GM12878 (cell line): Measurements from ENCODE around the gene SLCO6A1. TPM values are rescaled to one million over a fixed set of nuclear protein-coding genes. Genes with fewer than 3 reads are reported as not detected.
A peak's percentile ranks its signal among the peaks of the same experiment; 100 is the strongest.

Source experiments
- ATAC-seq: fragments of 200-7000 bp; cut with Tn5 transposase; 3 replicates; pipeline ENCODE4 v1.9.1; 2020; ENCODE audit warnings: mild to moderate bottlenecking, moderate library complexity
- BruUV-seq: library from RNA; stranded (reverse); fragments of 400-500 nt; replicated peaks from 2 replicates; lab custom pipeline; 2021; lab: Mats Ljungman, UMichigan
- CTCF ChIA-PET: fragments of 300-600 bp; sonication (Branson Sonifier 250); formaldehyde crosslinking; extraction: SDS; loops from one replicate; lab custom pipeline; 2021; ENCODE audit warnings: inconsistent platforms; lab: Yijun Ruan, JAX
- POLR2A ChIA-PET: fragments of 350-600 bp; formaldehyde crosslinking; extraction: SDS; loops from one replicate; lab custom pipeline; 2021; ENCODE audit warnings: inconsistent platforms; lab: Charles Lee
- RAD21 ChIA-PET: fragments of 300-600 bp; sonication (Branson Sonifier 250); formaldehyde crosslinking; loops from one replicate; lab custom pipeline; 2023; ENCODE audit warnings: antibody characterized with exemption; ENCODE audit not compliant: unreplicated experiment; lab: Charles Lee
- SMC1A ChIA-PET: fragments of 300-600 bp; sonication (Branson Sonifier 250); formaldehyde crosslinking; loops from one replicate; lab custom pipeline; 2023; ENCODE audit not compliant: unreplicated experiment, uncharacterized antibody; lab: Charles Lee
- DNase-seq: peaks from one replicate; pipeline ENCODE4 v3.0.0-alpha.2; 2011; ENCODE audit warnings: low read depth, low spot score
- FAIRE-seq: peaks from 3 replicates; lab custom pipeline; 2011; peaks lifted over from hg19 to GRCh38; lab: Jason Lieb, UNC
- H2AFZ ChIP-seq: 2 replicates; pipeline ENCODE4 v1.6.0; 2011; ENCODE audit warnings: low read depth, low read length, control low read depth; ENCODE audit not compliant: control insufficient read depth
- H3K27ac ChIP-seq: 2 replicates; pipeline ENCODE4 v1.5.1; 2011; ENCODE audit warnings: control low read depth; ENCODE audit not compliant: control insufficient read depth, insufficient read depth
- H3K27me3 ChIP-seq, 2 experiments: replicated peaks in 1 of 2; 2 replicates each; pipeline versions ENCODE4 v1.6.0 to v1.6.1; 2011; ENCODE audit warnings: low read length in 1 of 2; ENCODE audit not compliant: control insufficient read depth in 2 of 2, insufficient read depth in 2 of 2
- H3K36me3 ChIP-seq, 2 experiments: 2 replicates each; pipeline ENCODE4 v1.5.1; 2011; ENCODE audit warnings: low read length in 1 of 2; ENCODE audit not compliant: control insufficient read depth in 2 of 2, insufficient read depth in 2 of 2
- H3K4me1 ChIP-seq: 2 replicates; pipeline ENCODE4 v1.6.1; 2011; ENCODE audit warnings: mild to moderate bottlenecking, low read length, moderate library complexity, mixed read lengths; ENCODE audit not compliant: control insufficient read depth, insufficient read depth
- H3K4me2 ChIP-seq: 2 replicates; pipeline ENCODE4 v1.6.0; 2011; ENCODE audit warnings: control low read depth; ENCODE audit not compliant: control insufficient read depth, insufficient read depth
- H3K4me3 ChIP-seq: fragments of 200-600 bp; sonication (generic); 2 replicates; pipeline ENCODE4 v1.5.1; 2016
- H3K79me2 ChIP-seq: 2 replicates; pipeline ENCODE4 v1.6.0; 2011; ENCODE audit warnings: low read length; ENCODE audit not compliant: control insufficient read depth, insufficient read depth
- H3K9ac ChIP-seq: 2 replicates; pipeline ENCODE4 v1.8.0; 2011; ENCODE audit warnings: low read length, control low read depth, mixed read lengths; ENCODE audit not compliant: control insufficient read depth, insufficient read depth
- H3K9me3 ChIP-seq: replicated peaks from 3 replicates; pipeline ENCODE4 v1.5.1; 2011; ENCODE audit warnings: mild to moderate bottlenecking, low read length; ENCODE audit not compliant: control insufficient read depth, insufficient read depth
- H4K20me1 ChIP-seq: 2 replicates; pipeline ENCODE4 v1.6.0; 2011; ENCODE audit not compliant: control insufficient read depth, insufficient read depth
- DPF2 ChIP-seq: fragments of 450-650 bp; IDR thresholded peaks from 2 replicates; pipeline ENCODE4 v1.6.1; 2017; ENCODE audit warnings: mild to moderate bottlenecking
- EP300 ChIP-seq, 2 experiments: fragments of 150-350 bp in 1 of 2; IDR thresholded peaks; 2 replicates each; pipeline ENCODE4 v1.6.1; 2011 to 2012; ENCODE audit warnings: low read depth in 2 of 2, low read length in 2 of 2, borderline replicate concordance in 1 of 2, improper control_type of control experiment in 1 of 2, inconsistent platforms in 1 of 2; ENCODE audit not compliant: control insufficient read depth in 1 of 2
- HDAC2 ChIP-seq: fragments of 200-600 bp; sonication (generic); IDR thresholded peaks from 2 replicates; pipeline ENCODE4 v1.6.1; 2017
- IRF4 ChIP-seq: IDR thresholded peaks from 2 replicates; pipeline ENCODE4 v1.6.1; 2011; ENCODE audit warnings: low read depth, low read length
- PKNOX1 ChIP-seq: fragments of 450-650 bp; IDR thresholded peaks from 2 replicates; pipeline ENCODE4 v1.6.1; 2016; ENCODE audit warnings: mild to moderate bottlenecking
- RAD51 ChIP-seq: fragments of 450-650 bp; IDR thresholded peaks from 2 replicates; pipeline ENCODE4 v1.6.1; 2016; ENCODE audit warnings: moderate library complexity, mild to moderate bottlenecking, inconsistent platforms
- RUNX3 ChIP-seq: IDR thresholded peaks from 2 replicates; pipeline ENCODE4 v1.6.1; 2012; ENCODE audit warnings: low read length, inconsistent platforms
- SPI1 ChIP-seq: IDR thresholded peaks from 2 replicates; pipeline ENCODE4 v1.6.1; 2011; ENCODE audit warnings: low read depth, mild to moderate bottlenecking, low read length, moderate library complexity, borderline replicate concordance; ENCODE audit not compliant: insufficient read depth
- ZNF24 ChIP-seq: fragments of 450-650 bp; IDR thresholded peaks from 2 replicates; pipeline ENCODE4 v1.6.1; 2017; ENCODE audit warnings: antibody characterized with exemption, mild to moderate bottlenecking
- ZNF274 ChIP-seq: IDR thresholded peaks from one replicate; pipeline ENCODE4 v1.8.0; 2011; ENCODE audit not compliant: insufficient read length, insufficient read depth
- WGBS: methylation state at CpG from one replicate; pipeline ENCODE4 v1.1.6; 2016; ENCODE audit warnings: low lambda C conversion rate; ENCODE audit not compliant: insufficient replicate concordance, insufficient coverage; ENCODE audit errors: missing lambda C conversion rate; 5-methylcytosine and 5-hydroxymethylcytosine counted together
- in situ Hi-C: fragments of 300-500 bp; cut with MboI; formaldehyde crosslinking; loops from 9 replicates; pipeline ENCODE4 v1.14.3; 2018; ENCODE audit warnings: mixed read lengths
- intact Hi-C: fragments of 100-400 bp; cut with micrococcal nuclease; formaldehyde crosslinking; loops from one replicate; pipeline ENCODE4 v1.14.2; 2022; ENCODE audit not compliant: unreplicated experiment
- polyA plus RNA-seq, 11 experiments: library from polyadenylated mRNA; depleted of rRNA in 4 of 11; unstranded in 6 of 11; stranded (reverse) in 5 of 11; fragments of >200 nt; fragmentation: Nextera tagmentation in 4 of 11; fragmentation: Illumina TruSeq in 1 of 11; extraction: Ambion mirVana in 4 of 11; extraction: Trizol in 1 of 11; gene quantifications; 1 replicate in 1 of 11; 2 replicates in 10 of 11; pipeline versions ENCODE4 v1.2.1 to v1.2.3, GENCODE V29; 2011 to 2016; ENCODE audit warnings: inconsistent platforms in 2 of 11, missing spikeins in 2 of 11, low read depth in 1 of 11
- total RNA-seq, 4 experiments: library from RNA; depleted of rRNA in 3 of 4; stranded (reverse); fragments of >200 nt in 3 of 4; fragmentation: Illumina TruSeq in 1 of 4; extraction: Trizol in 1 of 4; gene quantifications; 2 replicates each; pipeline versions ENCODE4 v1.2.1 to v1.2.3, GENCODE V29; 2013 to 2021
- TF ChIP-seq, protein P1 (sequence below): fragments of 450-650 bp; formaldehyde crosslinking; IDR thresholded peaks from 2 replicates; pipeline ENCODE4 v1.4.0; 2020; ENCODE audit warnings: mild to moderate bottlenecking, moderate library complexity

Gene SLCO6A1
- total and polyA plus RNA-seq, 10 of the 15 experiments (the other 5 are each of a cell fraction or from before 2014, with no cell fraction given) = not detected

GRCh38 chr5:102527547-102527946 lies 28.7 kb upstream of the SLCO6A1 start (continued):
- TF ChIP-seq RAD51 = no peak

DNA sequence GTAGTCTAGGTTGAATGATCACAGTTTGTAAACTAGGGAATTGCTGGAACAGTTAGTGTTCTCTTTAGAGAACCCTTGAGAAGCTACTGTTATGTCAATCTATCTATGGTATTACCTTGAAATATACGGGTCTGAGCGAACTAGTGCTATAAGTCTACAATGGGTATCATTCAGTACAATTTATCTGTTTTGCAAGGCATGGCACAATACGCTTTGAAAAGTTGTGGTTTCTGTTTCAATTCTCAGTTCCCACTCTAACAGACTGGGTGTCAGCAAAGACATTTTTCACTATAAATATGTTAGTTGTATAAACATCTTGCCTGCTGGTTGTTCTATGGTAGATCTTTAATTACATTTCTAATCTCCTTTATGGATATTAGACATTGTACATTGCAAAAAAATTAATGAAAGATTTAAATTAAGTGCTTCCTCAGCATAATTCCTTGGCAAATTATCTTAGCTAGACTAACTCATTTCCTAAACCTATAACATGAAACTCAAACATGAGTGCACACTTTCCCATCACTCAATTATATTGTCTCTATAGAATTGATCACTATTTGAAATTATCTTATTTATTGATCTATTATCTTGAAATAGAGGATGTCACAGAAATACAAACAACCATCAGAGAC lies 24.9 kb upstream of the SLCO6A1 start:
- Histone ChIP-seq H3K79me2 (no peaks in the 10 kb centered on the region), H4K20me1 (no peaks in the 10 kb centered on the region), H3K36me3 (no peaks in the 10 kb centered on the region)
- 0% methylated on average over 3 of the region's 3 CpGs for WGBS
- FAIRE-seq = peak; percentile 61
- in situ Hi-C loops = no loop called here
- CTCF ChIA-PET = interaction anchor here (0.6 to 0.9 kb wide), 3 partner anchors 18 to 205 kb away, joined by 3 read pairs; no protein-coding TSS in a partner anchor
- TF ChIP-seq EP300 (IDR thresholded peaks at IDR 0.05; ENCODE audit: borderline replicate concordance in 1 of 2, control insufficient read depth in 1 of 2, low read depth in 2 of 2, low read length in 2 of 2) (0 out of 4 replicates have a peak, but pooled peaks of 1 of the 2 experiments have one; percentile 41), IRF4 (no peak), RUNX3 (peak; percentile 64), HDAC2 (no peak), PKNOX1 (peak; percentile 9; the same call in 1 of the 2 replicates), SPI1 (peak; percentile 77; the same call in 1 of the 2 replicates), DPF2 (0 out of 2 replicates have a peak, but pooled peaks have one; percentile 33), ZNF274 (no peak), ZNF24 (peak; percentile 78)
- TF ChIP-seq, protein P1, sequence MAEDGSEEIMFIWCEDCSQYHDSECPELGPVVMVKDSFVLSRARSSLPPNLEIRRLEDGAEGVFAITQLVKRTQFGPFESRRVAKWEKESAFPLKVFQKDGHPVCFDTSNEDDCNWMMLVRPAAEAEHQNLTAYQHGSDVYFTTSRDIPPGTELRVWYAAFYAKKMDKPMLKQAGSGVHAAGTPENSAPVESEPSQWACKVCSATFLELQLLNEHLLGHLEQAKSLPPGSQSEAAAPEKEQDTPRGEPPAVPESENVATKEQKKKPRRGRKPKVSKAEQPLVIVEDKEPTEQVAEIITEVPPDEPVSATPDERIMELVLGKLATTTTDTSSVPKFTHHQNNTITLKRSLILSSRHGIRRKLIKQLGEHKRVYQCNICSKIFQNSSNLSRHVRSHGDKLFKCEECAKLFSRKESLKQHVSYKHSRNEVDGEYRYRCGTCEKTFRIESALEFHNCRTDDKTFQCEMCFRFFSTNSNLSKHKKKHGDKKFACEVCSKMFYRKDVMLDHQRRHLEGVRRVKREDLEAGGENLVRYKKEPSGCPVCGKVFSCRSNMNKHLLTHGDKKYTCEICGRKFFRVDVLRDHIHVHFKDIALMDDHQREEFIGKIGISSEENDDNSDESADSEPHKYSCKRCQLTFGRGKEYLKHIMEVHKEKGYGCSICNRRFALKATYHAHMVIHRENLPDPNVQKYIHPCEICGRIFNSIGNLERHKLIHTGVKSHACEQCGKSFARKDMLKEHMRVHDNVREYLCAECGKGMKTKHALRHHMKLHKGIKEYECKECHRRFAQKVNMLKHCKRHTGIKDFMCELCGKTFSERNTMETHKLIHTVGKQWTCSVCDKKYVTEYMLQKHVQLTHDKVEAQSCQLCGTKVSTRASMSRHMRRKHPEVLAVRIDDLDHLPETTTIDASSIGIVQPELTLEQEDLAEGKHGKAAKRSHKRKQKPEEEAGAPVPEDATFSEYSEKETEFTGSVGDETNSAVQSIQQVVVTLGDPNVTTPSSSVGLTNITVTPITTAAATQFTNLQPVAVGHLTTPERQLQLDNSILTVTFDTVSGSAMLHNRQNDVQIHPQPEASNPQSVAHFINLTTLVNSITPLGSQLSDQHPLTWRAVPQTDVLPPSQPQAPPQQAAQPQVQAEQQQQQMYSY (CRISPR knock-in tag) = no peak
- TF ChIP-seq, all 136 proteins: peak for 6
- intact Hi-C loops = no loop called here
- H2AFZ ChIP-seq = no peak overlapping the region
- DNase-seq (peak; percentile 42), ATAC-seq (peak; percentile 100)
- H3K27ac ChIP-seq = no peak overlapping the region
- peaks cover 4% of the 10 kb centered on the region; the same call in 1 of the 2 replicates for H3K4me1 ChIP-seq
- no TSS peak for BruUV-seq
- RAD21 ChIA-PET = no interaction called here
- H3K4me2 ChIP-seq = no peak overlapping the region; the same call in 1 of the 2 replicates
- SMC1A ChIA-PET = no interaction called here
- POLR2A ChIA-PET = no interaction called here
- H3K9ac ChIP-seq = no peak overlapping the region
- H3K4me3 ChIP-seq = no peak overlapping the region
- no peaks in the 10 kb centered on the region for H3K9me3 ChIP-seq
- no peaks in the 10 kb centered on the region for H3K27me3 ChIP-seq
